Naive thymus-derived CD8-positive, alpha-beta T cell (primary cell): ENCODE measurements around the gene PLAGL1. TPM values are rescaled to one million over a fixed set of nuclear protein-coding genes. Genes with fewer than 3 reads are reported as not detected.

Source experiments
- ATAC-seq, 2 donors: fragments of 150-1000 bp; cut with Tn5 transposase in 1 of 2; sonication (Bioruptor Pico), chemical (Tn5 transposase) in 1 of 2; 1 replicate in 1 of 2; 2 replicates in 1 of 2; pipeline ENCODE4 v1.10.0; 2021; ENCODE audit warnings: mild to moderate bottlenecking in 2 of 2, moderate library complexity in 2 of 2
- POLR2A ChIA-PET: fragments of 350-600 bp; sonication (Branson Sonifier 250); formaldehyde crosslinking; loops from one replicate; lab custom pipeline; 2021; ENCODE audit warnings: antibody characterized with exemption; lab: Charles Lee
- DNase-seq, 10 donors: peaks; one replicate each; pipeline versions ENCODE4 v3.0.0 to v3.0.0-alpha.2; 2020 to 2022
- H3K27ac Mint-ChIP-seq, 10 donors: one replicate each; pipeline ENCODE4 v1.8.0; 2020 to 2022; ENCODE audit warnings: mild to moderate bottlenecking in 10 of 10, mixed read lengths in 10 of 10, moderate library complexity in 4 of 10, inconsistent platforms in 1 of 10
- H3K27me3 Mint-ChIP-seq, 5 donors: one replicate each; pipeline ENCODE4 v1.8.0; 2021 to 2022; ENCODE audit warnings: mixed read lengths in 5 of 5
- H3K36me3 Mint-ChIP-seq, 3 donors: one replicate each; pipeline ENCODE4 v1.8.0; 2020 to 2022; ENCODE audit warnings: mixed read lengths in 3 of 3, mild to moderate bottlenecking in 2 of 3, inconsistent platforms in 1 of 3
- H3K4me1 Mint-ChIP-seq, 4 donors: one replicate each; pipeline ENCODE4 v1.8.0; 2021 to 2022; ENCODE audit warnings: mixed read lengths in 4 of 4
- H3K4me3 Mint-ChIP-seq, 10 donors: one replicate each; pipeline ENCODE4 v1.8.0; 2020 to 2022; ENCODE audit warnings: mild to moderate bottlenecking in 10 of 10, mixed read lengths in 10 of 10, moderate library complexity in 6 of 10, inconsistent platforms in 1 of 10
- H3K9me3 Mint-ChIP-seq, 9 donors: one replicate each; pipeline ENCODE4 v1.8.0; 2020 to 2022; ENCODE audit warnings: mixed read lengths in 9 of 9, mild to moderate bottlenecking in 3 of 9, inconsistent platforms in 1 of 9, moderate library complexity in 1 of 9
- polyA plus RNA-seq, 3 donors: library from polyadenylated mRNA; unstranded; fragments of 300-500 nt; fragmentation: Illumina TruSeq; gene quantifications; one replicate each; pipeline ENCODE4 v1.2.3, GENCODE V29; 2021
- total RNA-seq, 8 experiments: library from RNA in 2 of 8; stranded (reverse) in 2 of 8; gene quantifications; one replicate each; pipeline ENCODE4 v1.2.3 and lab custom pipeline; 2021 to 2026

PLAGL1 gene
- total and polyA plus RNA-seq, 5 experiments from 2014 or later, result 2.9 to 8.0 (median 4.9) TPM

DNA sequence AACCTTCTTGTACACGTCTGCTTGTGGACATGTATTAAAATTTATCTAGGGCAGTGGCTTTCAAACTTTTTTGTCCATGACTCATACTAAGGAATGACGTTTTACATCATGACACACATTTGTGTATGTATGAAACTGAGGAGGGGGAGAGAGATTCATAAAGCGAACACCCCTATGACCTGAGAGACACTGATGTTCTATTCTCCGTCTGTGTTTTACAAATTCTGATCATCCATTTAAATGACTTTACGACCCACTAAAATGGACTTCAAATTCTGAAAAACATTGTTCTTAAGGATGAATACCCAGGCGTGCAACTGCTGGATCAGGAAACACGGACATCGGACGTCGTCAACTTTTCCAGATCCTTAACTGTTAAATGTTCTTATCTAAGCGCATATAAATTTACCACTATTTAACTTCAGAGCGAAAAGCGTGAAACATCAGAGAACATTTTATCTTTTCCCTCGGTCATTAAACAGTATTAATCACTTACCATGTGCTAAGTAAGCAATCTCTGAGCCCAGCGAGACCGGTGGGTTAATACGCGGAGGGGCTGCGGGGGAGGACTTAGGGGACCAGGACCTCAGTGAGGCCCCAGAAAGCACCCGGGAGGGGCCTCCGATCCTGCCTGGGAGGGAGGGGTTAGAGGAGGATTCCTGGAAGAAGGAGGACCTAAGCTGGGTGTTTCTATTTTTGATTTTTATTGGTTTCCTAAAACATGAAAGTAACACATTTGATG, 1.2 kb downstream of the PLAGL1 start:
- H3K27me3 Mint-ChIP-seq, result peaks cover 6 to 33% (median 16%) of the 10 kb centered on the region in 5 donors
- peak overlapping the region; percentile 49 to 76 (median 68) for H3K4me3 Mint-ChIP-seq
- H3K27ac Mint-ChIP-seq, result no peak overlapping the region
- H3K4me1 Mint-ChIP-seq, result peaks cover 0 to 6% (median 4%) of the 10 kb centered on the region in 4 donors
- POLR2A ChIA-PET, result no interaction called here
- DNase-seq (no peak), ATAC-seq (no peak)
- peaks cover 0 to 11% (median 3%) of the 10 kb centered on the region in 9 donors for H3K9me3 Mint-ChIP-seq
- H3K36me3 Mint-ChIP-seq, result peaks cover 0 to 5% (median 4%) of the 10 kb centered on the region in 3 donors

DNA sequence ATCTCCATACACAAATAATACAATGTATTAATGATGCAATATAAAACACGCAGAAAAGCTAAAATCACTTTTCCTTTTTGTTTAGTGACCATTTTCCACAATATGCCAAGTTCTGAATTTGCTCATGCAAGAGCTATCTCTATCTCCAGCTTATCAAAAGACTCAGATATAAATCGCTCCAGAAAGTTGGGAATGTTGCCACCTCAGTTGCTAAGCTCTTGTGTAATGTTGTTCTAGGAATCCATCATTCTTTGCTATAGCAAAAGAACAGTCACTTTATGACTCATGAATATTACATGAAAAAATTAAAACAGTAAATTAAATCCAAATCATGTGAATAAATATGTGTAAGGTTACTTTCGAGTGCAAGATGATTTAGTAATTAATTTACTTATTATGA, 8.7 kb downstream of the PLAGL1 start:
- no peak for DNase-seq
- no peaks in the 10 kb centered on the region for H3K4me1 Mint-ChIP-seq
- H3K4me3 Mint-ChIP-seq, result no peak overlapping the region
- POLR2A ChIA-PET, result no interaction called here
- no peak for ATAC-seq
- H3K36me3 Mint-ChIP-seq, result peaks cover 2 to 10% (median 8%) of the 10 kb centered on the region in 3 donors
- peaks cover 0 to 1% (median 0%) of the 10 kb centered on the region in 5 donors for H3K27me3 Mint-ChIP-seq
- no peak overlapping the region for H3K27ac Mint-ChIP-seq
- H3K9me3 Mint-ChIP-seq, result peaks cover 0 to 16% (median 6%) of the 10 kb centered on the region in 9 donors

DNA sequence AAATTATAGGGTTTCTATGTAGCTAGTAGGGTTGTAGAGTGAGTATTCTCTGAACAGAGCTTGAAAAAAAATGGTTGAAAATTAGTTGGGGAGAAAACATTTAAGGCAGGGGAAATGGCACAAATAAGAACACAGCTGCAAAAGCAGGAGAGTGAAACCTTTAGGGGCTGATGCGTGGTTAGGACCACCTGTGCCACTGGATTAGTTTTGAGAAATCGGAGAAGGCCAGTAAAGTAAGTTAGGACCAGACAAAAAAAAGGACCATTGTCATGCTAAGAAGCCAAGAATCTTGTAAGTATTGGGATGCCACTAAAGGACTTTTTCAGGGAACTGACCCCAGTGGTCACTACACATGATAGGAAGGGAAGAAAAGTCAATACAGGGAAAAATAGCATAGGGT, 9.4 kb downstream of the PLAGL1 start:
- Mint-ChIP-seq H3K27ac (no peak overlapping the region), H3K4me3 (no peak overlapping the region), H3K36me3 (peaks cover 2 to 10% (median 8%) of the 10 kb centered on the region in 3 donors), H3K9me3 (peaks cover 0 to 16% (median 6%) of the 10 kb centered on the region in 9 donors), H3K4me1 (no peaks in the 10 kb centered on the region), H3K27me3 (peaks cover 0 to 1% (median 0%) of the 10 kb centered on the region in 5 donors)
- DNase-seq, result no peak
- POLR2A ChIA-PET, result no interaction called here
- no peak for ATAC-seq

DNA sequence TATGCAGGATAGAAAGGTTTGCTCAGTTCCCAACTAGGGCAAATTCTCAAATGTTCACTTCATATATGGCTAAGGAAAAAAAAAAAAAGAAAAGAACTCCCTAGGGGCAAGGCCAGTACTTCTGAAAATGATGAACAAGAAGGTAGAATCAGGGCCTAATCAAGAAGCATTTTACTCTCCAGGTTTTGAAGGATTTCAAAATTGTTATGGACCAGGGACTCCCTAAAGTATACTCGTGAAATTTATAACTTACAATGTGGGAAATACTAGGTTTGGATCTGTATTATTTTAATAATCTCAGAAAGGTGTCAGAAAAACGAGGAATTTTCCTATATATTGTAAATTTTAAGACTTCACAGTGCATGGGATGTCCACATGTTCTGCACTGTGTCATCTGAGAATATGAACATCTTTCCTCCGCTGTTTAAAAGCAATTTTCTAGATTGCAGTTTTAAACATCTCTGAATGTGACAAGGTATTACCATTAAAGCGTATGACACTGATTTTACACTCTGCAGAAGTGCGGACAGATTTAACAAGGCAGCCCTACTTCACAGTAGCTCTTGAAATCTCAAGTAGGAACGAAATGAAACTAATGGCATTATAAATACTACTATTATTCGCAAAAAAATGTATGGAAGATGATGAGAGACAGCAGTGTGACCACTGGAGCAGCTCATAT, 14.0 kb downstream of the PLAGL1 start:
- no peak overlapping the region for H3K4me3 Mint-ChIP-seq
- peaks cover 0 to 7% (median 5%) of the 10 kb centered on the region in 3 donors for H3K36me3 Mint-ChIP-seq
- DNase-seq, result no peak
- H3K27ac Mint-ChIP-seq, result no peak overlapping the region
- POLR2A ChIA-PET, result no interaction called here
- peaks cover 2 to 9% (median 7%) of the 10 kb centered on the region in 5 donors for H3K27me3 Mint-ChIP-seq
- no peaks in the 10 kb centered on the region for H3K4me1 Mint-ChIP-seq
- peaks cover 0 to 5% (median 0%) of the 10 kb centered on the region in 9 donors for H3K9me3 Mint-ChIP-seq
- no peak for ATAC-seq

DNA sequence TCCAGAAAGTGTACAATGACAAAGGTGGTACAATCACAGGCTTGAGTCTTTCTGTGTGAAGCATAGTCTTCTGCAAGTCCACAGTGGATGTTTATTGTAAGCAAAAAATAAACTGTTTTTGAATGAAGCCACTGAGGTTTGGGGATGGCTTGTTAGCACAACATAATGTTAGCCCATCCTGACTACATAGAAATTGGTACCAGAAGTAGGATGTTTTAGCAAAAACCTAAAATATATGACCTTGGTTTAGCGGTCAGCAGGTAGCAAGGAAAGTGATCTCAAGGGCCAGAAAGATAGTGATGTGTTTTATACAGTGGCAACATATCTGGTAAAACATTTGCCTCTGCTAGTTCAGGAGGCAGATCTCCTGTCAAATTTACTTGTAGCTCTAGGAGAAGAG, 15.8 kb downstream of the PLAGL1 start:
- Mint-ChIP-seq H3K27ac (no peak overlapping the region), H3K27me3 (peaks cover 2 to 9% (median 7%) of the 10 kb centered on the region in 5 donors), H3K4me1 (no peaks in the 10 kb centered on the region), H3K4me3 (no peak overlapping the region), H3K9me3 (peaks cover 0 to 5% (median 0%) of the 10 kb centered on the region in 9 donors), H3K36me3 (peaks cover 0 to 7% (median 5%) of the 10 kb centered on the region in 3 donors)
- DNase-seq (no peak), ATAC-seq (no peak)
- POLR2A ChIA-PET, result no interaction called here

DNA sequence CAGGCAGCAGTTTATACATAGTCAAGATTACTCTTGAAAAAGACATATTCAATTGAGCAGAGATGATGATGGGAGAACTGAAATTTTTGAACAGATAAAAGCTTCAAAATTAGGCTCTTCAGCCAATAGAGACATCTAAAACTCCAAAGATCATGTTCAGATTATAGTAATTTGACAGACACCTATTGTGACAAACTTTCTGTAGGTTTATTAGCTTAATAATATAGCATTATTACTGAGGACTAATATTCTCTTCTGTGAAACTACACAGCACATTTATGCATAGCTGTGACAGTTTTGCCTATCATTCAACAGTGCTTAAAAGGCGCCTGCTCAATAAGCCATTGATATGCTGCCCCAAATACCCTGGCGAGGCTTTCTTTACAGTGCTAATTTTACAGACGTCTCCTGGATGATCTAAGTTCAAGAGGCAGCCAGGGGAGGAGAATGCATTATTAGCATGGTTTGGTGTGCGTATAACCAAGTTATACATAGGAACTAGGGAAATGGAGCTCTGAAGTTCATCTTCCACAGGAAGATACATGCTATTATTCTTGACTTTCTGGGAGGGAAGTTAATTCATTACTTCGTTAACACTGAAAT, 21.5 kb downstream of the PLAGL1 start:
- no peaks in the 10 kb centered on the region for H3K4me1 Mint-ChIP-seq
- H3K27ac Mint-ChIP-seq, result no peak overlapping the region
- ATAC-seq (no peak), DNase-seq (no peak)
- H3K9me3 Mint-ChIP-seq, result peaks cover 0 to 2% (median 0%) of the 10 kb centered on the region in 9 donors
- peaks cover 0 to 5% (median 0%) of the 10 kb centered on the region in 3 donors for H3K36me3 Mint-ChIP-seq
- H3K27me3 Mint-ChIP-seq, result peaks cover 2 to 9% (median 5%) of the 10 kb centered on the region in 5 donors
- no peak overlapping the region for H3K4me3 Mint-ChIP-seq
- POLR2A ChIA-PET, result no interaction called here

DNA sequence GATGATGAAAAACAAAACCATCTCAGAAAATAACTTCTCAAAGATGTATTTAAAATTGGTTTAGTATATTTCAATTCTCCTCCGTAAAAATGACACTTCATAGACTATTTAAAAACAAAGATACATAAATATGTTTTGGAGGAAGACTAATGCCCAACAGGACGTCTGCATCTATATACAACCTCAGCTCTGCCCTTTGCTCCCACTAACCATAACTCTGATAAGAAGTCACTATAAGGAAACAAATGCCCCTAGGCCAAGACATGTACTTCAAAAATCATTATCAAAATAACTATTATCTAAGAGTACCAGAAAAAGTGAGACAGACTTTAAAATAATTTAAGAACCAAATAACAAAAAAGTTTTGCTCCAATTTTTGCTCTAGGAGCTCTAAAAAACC, 23.4 kb downstream of the PLAGL1 start:
- Mint-ChIP-seq H3K9me3 (peaks cover 0 to 2% (median 0%) of the 10 kb centered on the region in 9 donors), H3K27me3 (peaks cover 0 to 2% (median 1%) of the 10 kb centered on the region in 5 donors), H3K27ac (no peak overlapping the region), H3K4me1 (no peaks in the 10 kb centered on the region), H3K36me3 (no peaks in the 10 kb centered on the region), H3K4me3 (no peak overlapping the region)
- POLR2A ChIA-PET, result no interaction called here
- no peak for DNase-seq
- ATAC-seq, result no peak

DNA sequence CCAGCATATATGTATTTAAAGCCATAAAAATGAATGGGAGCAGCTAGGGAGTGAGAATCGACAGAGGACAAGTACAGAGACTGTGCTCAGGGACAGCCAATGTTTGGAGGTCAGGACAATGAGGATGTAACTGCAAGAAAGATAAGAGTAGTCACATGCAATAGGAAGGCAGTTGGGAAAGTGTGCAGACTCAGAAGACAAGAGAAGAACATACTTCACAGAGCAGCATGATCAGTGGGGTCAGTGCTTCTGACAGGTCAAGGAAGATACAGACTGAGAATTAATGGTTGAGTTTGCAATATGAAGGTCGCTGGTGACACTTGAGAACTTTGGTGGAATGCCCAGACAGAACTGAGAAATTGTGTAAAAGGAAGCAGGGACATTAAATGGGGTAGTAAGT, 25.1 kb downstream of the PLAGL1 start:
- H3K9me3 Mint-ChIP-seq, result peaks cover 0 to 2% (median 0%) of the 10 kb centered on the region in 9 donors
- ATAC-seq (no peak), DNase-seq (no peak)
- H3K27ac Mint-ChIP-seq, result no peak overlapping the region
- no peaks in the 10 kb centered on the region for H3K36me3 Mint-ChIP-seq
- POLR2A ChIA-PET, result no interaction called here
- H3K27me3 Mint-ChIP-seq, result no peaks in the 10 kb centered on the region
- no peaks in the 10 kb centered on the region for H3K4me1 Mint-ChIP-seq
- H3K4me3 Mint-ChIP-seq, result no peak overlapping the region

DNA sequence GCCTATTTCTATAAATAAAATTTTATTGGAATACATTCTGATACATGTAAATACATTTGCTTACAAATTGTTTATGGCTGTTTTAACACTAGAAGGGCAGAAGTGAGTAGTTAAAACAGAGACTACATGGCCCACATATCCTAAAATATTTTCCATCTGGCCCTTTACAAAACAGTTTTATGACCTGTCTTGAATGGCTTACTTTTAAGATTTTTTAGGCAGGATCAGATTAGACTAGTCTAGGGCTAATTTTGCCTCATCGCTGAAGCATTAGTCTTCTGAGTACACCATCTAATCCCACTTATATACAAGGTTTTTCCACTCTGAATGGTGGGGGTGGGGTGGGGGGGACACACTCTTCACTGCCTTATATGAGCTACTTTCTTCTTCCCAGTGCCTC, 27.1 kb downstream of the PLAGL1 start:
- H3K27ac Mint-ChIP-seq, result no peak overlapping the region
- no peaks in the 10 kb centered on the region for H3K27me3 Mint-ChIP-seq
- DNase-seq (no peak), ATAC-seq (no peak)
- POLR2A ChIA-PET, result no interaction called here
- H3K4me3 Mint-ChIP-seq, result no peak overlapping the region
- H3K36me3 Mint-ChIP-seq, result no peaks in the 10 kb centered on the region
- peaks cover 0 to 7% (median 4%) of the 10 kb centered on the region in 4 donors for H3K4me1 Mint-ChIP-seq
- peaks cover 0 to 2% (median 0%) of the 10 kb centered on the region in 9 donors for H3K9me3 Mint-ChIP-seq

DNA sequence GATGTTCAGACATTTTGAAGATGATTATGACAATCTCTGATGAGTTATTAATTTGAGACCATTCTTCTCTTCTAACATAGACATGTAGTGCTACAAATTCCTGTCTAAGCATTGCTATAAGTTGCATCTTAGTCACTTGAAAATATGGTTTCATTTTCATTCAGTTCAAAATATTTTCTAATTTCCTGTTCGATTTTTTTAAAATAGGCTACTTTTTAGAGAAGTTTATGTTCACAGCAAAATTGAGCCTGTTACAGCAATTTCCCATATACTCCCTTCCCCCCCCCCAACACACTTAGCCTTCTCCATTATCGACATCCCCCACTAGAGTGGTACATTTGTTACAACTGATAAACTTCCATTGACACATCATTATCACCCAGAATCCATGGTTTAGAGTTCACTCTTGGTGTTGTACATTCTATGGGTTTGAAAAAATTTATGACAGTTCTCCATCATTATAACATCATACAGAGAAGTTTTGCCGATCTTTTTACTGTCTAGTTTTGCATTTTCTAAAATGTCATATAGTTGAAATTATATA, 31.2 kb downstream of the PLAGL1 start:
- DNase-seq (no peak), ATAC-seq (no peak)
- Mint-ChIP-seq H3K4me3 (no peak overlapping the region), H3K27me3 (peaks cover 0 to 1% (median 0%) of the 10 kb centered on the region in 5 donors), H3K4me1 (peaks cover 0 to 7% (median 4%) of the 10 kb centered on the region in 4 donors), H3K36me3 (no peaks in the 10 kb centered on the region), H3K27ac (no peak overlapping the region), H3K9me3 (peaks cover 0 to 2% (median 0%) of the 10 kb centered on the region in 9 donors)
- POLR2A ChIA-PET, result interaction anchor here (0.6 kb wide), 1 partner anchor 14 kb away, joined by 3 read pairs; no protein-coding TSS in a partner anchor

DNA sequence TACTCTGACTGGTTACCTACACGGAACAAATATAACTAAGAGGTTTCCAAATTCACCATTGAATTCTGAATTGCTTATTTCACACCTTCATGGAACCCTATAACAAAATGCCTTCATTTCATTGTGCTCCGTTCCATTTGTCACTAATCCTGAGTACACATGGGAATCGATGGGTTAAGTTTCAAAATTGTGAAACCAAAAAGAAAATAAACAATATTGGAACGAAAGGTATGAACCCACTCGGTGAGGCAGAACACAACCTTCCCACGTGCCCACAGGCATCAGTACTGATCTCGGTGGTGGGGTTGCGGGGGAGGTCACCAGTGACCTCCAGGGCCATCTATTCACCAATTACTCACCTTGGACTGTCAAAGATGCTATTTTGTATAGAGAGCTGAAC, 34.0 kb downstream of the PLAGL1 start:
- no peak for ATAC-seq
- POLR2A ChIA-PET, result no interaction called here
- no peak overlapping the region for H3K4me3 Mint-ChIP-seq

DNA sequence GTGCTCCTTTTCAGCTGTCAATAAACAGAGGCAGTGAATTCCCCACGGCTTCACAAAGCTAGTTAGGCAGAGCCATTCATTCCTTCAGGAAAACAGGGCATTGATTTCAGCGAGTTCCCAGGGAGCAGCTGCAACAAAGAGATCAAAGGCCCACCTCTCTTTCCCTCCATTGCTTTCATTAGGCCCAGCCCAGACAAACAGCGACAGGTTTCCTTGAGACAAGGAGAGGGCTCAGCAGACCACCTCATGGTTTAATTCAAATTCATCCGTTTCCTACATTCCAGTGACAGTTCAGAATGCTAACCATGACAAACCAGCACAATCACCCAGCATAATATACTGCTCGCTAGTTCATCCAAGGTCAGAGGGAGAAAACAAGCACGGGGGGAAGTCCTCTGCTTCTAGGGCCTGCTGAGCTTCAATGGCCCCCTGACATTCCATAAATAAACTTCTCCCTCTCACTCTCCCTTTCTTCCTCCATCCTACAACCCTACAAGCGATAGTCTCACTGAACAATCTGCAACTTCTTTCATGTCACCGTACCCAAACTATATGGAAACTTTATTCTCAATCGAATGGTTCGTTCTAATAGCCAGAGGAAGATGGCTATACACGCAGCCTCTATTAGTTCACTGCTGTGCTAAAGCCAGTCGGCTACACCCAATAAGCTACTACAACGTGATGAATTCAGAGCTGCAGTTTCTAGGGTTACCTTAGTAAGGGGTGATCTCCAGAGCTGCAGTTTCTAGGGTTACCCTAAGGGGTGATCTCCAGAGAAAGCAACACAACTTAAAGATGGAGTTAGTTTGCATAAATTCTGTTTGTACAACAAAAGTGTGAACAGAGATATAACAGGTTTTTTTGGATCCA, 34.7 kb downstream of the PLAGL1 start:
- Mint-ChIP-seq H3K4me1 (peaks cover 0 to 7% (median 4%) of the 10 kb centered on the region in 4 donors), H3K27me3 (peaks cover 0 to 1% (median 0%) of the 10 kb centered on the region in 5 donors), H3K4me3 (no peak overlapping the region), H3K27ac (no peak overlapping the region), H3K36me3 (no peaks in the 10 kb centered on the region), H3K9me3 (no peaks in the 10 kb centered on the region)
- POLR2A ChIA-PET, result no interaction called here
- ATAC-seq (no peak), DNase-seq (no peak)

More for the DNA sequence above, 34.0 kb downstream of the PLAGL1 start:
- Mint-ChIP-seq H3K27ac (no peak overlapping the region), H3K27me3 (peaks cover 0 to 1% (median 0%) of the 10 kb centered on the region in 5 donors), H3K9me3 (no peaks in the 10 kb centered on the region), H3K36me3 (no peaks in the 10 kb centered on the region), H3K4me1 (peaks cover 0 to 7% (median 4%) of the 10 kb centered on the region in 4 donors)
- no peak for DNase-seq
